Esophagus squamous epithelium (tissue), 5 donors: ENCODE data around the gene MYO5A. TPM values are rescaled to one million over a fixed set of nuclear protein-coding genes. Genes with fewer than 3 reads are reported as not detected.
A peak's percentile ranks its signal among the peaks of the same experiment; 100 is the strongest.

Experiments used
- DNase-seq: peaks from one replicate; lab custom pipeline; 2025; lab: John Stamatoyannopoulos, UW
- H3K27ac ChIP-seq, 4 donors: fragments of 200-600 bp; sonication (generic); one replicate each; pipeline ENCODE4 v1.5.1; 2016 to 2019; ENCODE audit warnings: mild to moderate bottlenecking in 1 of 4
- H3K27me3 ChIP-seq, 4 donors: fragments of 200-600 bp; sonication (generic); 1 replicate in 3 of 4; 2 replicates in 1 of 4; pipeline versions ENCODE4 v1.5.1 to v1.6.0; 2017 to 2021; ENCODE audit warnings: antibody characterized with exemption in 1 of 4
- H3K36me3 ChIP-seq, 3 donors: fragments of 200-600 bp; sonication (generic); one replicate each; pipeline ENCODE4 v1.5.1; 2016 to 2019
- H3K4me1 ChIP-seq, 3 donors: fragments of 200-600 bp; sonication (generic); one replicate each; pipeline ENCODE4 v1.5.1; 2017 to 2019
- H3K4me3 ChIP-seq, 4 donors: fragments of 200-600 bp; sonication (generic); 1 replicate in 3 of 4; 2 replicates in 1 of 4; pipeline ENCODE4 v1.5.1; 2016 to 2019; ENCODE audit warnings: mild to moderate bottlenecking in 2 of 4, moderate library complexity in 1 of 4
- H3K9me3 ChIP-seq, 3 donors: fragments of 200-600 bp; sonication (generic); one replicate each; pipeline ENCODE4 v1.5.1; 2016 to 2019
- POLR2A ChIP-seq, 4 donors: fragments of 450-650 bp; IDR thresholded peaks; one replicate each; pipeline ENCODE4 v1.6.1; 2017; ENCODE audit warnings: antibody characterized with exemption in 4 of 4, mild to moderate bottlenecking in 4 of 4, moderate library complexity in 3 of 4
- WGBS, 2 donors: methylation state at CpG; one replicate each; pipeline ENCODE4 v1.1.5; 2018; 5-methylcytosine and 5-hydroxymethylcytosine counted together
- intact Hi-C: fragments of 100-400 bp; cut with DNase I; formaldehyde crosslinking; loops from one replicate; pipeline ENCODE4 v1.15.0; 2022
- total RNA-seq, 4 donors: library from RNA; depleted of rRNA; stranded (reverse); fragments of >200 nt; gene quantifications; one replicate each; pipeline ENCODE4 v1.1.0, GENCODE V29; 2016
- TF ChIP-seq, protein P1 (sequence below), 6 experiments: fragments of 450-650 bp in 4 of 6; fragments of 200-600 bp in 2 of 6; sonication (generic) in 2 of 6; IDR thresholded peaks; one replicate each; pipeline ENCODE4 v1.5.1; 2016 to 2019; ENCODE audit warnings: antibody characterized with exemption in 6 of 6, mild to moderate bottlenecking in 4 of 6, moderate library complexity in 4 of 6
- donor health status: DM: yes; HTN: yes; CAD: no.

Gene MYO5A
- total RNA-seq, 4 donors from 2014 or later = 11.3 to 24.6 (median 22.3) TPM

DNA sequence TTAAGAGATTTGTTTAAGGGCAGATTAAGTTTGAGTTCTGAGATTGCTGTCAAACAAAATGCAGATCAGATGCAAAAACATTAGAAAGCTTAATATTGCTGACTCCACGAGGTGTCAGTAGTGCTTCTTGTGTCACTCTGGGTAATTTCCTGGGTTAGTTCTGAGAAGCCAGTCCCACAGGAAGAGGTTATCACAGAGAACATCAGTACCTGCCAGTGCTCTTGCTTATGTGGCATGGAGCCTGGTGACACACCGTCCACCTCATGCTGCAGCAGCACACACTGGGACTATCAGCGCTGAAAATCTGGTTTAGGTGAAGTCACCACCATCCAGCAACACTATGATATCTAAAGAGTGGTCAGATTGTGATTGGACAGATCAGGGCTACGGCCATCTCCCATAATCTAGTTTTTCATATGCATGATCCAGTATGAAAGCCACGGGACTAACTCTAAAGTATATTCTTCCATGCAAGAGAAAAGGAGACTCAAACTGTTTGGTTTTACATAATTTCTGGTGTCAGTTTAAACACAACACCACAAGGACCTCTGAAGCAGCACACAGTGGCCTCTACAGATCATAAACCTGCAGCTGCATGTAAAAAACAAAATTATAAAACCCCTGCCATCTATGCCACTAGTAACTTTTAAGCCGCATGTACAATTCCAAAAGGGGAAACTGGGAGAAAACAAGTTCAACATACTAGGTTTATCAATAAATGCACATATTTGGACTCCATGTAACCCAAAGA lies 197.0 kb downstream of the MYO5A start:
- 48 to 68% methylated on average over 6 of the region's 6 CpGs for WGBS, 2 donors
- H3K27me3 ChIP-seq = no peaks in the 10 kb centered on the region
- TF ChIP-seq, protein P1, sequence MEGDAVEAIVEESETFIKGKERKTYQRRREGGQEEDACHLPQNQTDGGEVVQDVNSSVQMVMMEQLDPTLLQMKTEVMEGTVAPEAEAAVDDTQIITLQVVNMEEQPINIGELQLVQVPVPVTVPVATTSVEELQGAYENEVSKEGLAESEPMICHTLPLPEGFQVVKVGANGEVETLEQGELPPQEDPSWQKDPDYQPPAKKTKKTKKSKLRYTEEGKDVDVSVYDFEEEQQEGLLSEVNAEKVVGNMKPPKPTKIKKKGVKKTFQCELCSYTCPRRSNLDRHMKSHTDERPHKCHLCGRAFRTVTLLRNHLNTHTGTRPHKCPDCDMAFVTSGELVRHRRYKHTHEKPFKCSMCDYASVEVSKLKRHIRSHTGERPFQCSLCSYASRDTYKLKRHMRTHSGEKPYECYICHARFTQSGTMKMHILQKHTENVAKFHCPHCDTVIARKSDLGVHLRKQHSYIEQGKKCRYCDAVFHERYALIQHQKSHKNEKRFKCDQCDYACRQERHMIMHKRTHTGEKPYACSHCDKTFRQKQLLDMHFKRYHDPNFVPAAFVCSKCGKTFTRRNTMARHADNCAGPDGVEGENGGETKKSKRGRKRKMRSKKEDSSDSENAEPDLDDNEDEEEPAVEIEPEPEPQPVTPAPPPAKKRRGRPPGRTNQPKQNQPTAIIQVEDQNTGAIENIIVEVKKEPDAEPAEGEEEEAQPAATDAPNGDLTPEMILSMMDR (IDR thresholded peaks at IDR 0.05) = peak in 3 of 6 experiments; percentile 19 to 53 (median 21)
- TF ChIP-seq POLR2A (IDR thresholded peaks at IDR 0.05) = no peak
- DNase-seq = no peak
- no peak overlapping the region for H3K27ac ChIP-seq
- H3K36me3 ChIP-seq = peaks cover 0 to 55% (median 0%) of the 10 kb centered on the region in 3 donors
- intact Hi-C loops = no loop called here
- H3K4me1 ChIP-seq = no peaks in the 10 kb centered on the region
- no peaks in the 10 kb centered on the region for H3K9me3 ChIP-seq
- no peak overlapping the region for H3K4me3 ChIP-seq

DNA sequence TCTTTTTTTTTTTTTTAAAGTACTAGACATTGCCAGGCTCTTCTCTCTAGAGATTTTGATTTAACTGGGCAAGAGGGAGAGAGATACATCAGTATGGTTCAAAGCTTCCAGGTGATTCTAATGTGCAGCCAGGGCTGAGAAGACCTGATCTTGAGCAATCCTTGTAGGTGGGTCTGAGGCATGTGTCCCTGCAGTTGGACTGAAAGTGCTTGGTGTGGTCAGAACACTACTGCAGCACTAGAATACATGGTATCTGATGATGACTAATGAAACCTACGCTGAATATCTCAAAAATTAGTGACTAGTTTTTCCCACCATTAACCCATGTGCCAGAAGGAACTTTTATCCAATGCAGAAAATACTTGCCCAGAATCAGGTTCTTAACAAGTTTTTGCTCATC lies 198.7 kb downstream of the MYO5A start:
- H3K36me3 ChIP-seq = peaks cover 0 to 63% (median 0%) of the 10 kb centered on the region in 3 donors
- H3K4me1 ChIP-seq = no peaks in the 10 kb centered on the region
- H3K27me3 ChIP-seq = no peaks in the 10 kb centered on the region
- H3K9me3 ChIP-seq = no peaks in the 10 kb centered on the region
- no peak overlapping the region for H3K27ac ChIP-seq
- no peak overlapping the region for H3K4me3 ChIP-seq
- intact Hi-C loops = loop anchor here (10.0 kb wide), 1 partner anchor 405 kb away; no protein-coding TSS in a partner anchor
- DNase-seq = no peak
- TF ChIP-seq, protein P1 (IDR thresholded peaks at IDR 0.05) = no peak
- no peak for TF ChIP-seq POLR2A (IDR thresholded peaks at IDR 0.05)
- WGBS, 2 donors = 76 to 100% methylated on average over 1 of the region's 1 CpG

DNA sequence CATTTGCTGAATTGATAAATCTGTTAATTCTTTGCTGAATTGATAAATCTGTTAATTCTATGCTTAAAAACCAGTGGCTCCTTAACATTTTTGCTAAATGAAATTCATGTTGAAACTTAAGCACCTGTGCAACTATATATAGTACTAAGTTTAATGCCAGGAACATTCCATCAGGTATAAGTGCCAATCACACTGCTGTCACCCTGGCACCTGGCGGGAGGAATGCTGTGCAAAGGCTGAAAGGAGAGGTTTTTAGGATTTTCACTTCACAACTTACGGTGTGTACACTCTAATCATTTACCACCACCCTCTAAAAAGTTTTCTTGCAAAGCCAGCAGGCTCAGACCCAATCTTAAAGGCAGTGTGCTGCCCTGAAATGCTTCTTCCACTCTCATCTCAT lies 199.5 kb downstream of the MYO5A start:
- DNase-seq = no peak
- no peaks in the 10 kb centered on the region for H3K9me3 ChIP-seq
- intact Hi-C loops = loop anchor here (10.0 kb wide), 1 partner anchor 406 kb away; no protein-coding TSS in a partner anchor
- 80 to 97% methylated on average over 2 of the region's 2 CpGs for WGBS, 2 donors
- peaks cover 0 to 55% (median 0%) of the 10 kb centered on the region in 3 donors for H3K36me3 ChIP-seq
- no peak overlapping the region for H3K4me3 ChIP-seq
- no peak overlapping the region for H3K27ac ChIP-seq
- H3K4me1 ChIP-seq = no peaks in the 10 kb centered on the region
- TF ChIP-seq, protein P1 (IDR thresholded peaks at IDR 0.05) = no peak
- TF ChIP-seq POLR2A (IDR thresholded peaks at IDR 0.05) = no peak
- H3K27me3 ChIP-seq = no peaks in the 10 kb centered on the region

DNA sequence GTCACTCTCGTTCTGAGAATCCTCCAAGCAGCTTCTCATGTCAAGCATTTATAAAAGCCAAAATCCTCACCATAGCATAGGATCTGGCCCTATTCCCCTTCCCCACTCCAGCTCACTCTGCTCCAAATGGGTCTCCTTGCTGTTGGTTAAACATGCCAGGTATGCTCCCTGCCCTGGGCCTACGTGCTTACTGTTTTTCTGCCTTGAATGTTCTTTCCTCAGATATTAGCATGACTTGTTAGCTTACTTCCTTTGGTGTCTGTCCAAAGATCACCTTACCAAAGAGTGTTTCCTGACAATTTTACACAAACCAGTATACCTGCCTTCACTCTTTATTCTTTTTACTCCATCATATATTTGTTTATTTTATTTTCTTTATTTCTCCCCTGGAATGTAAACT lies 200.0 kb downstream of the MYO5A start:
- DNase-seq = no peak
- H3K27ac ChIP-seq = no peak overlapping the region
- no peak overlapping the region for H3K4me3 ChIP-seq
- H3K27me3 ChIP-seq = no peaks in the 10 kb centered on the region
- H3K36me3 ChIP-seq = peaks cover 0 to 54% (median 0%) of the 10 kb centered on the region in 3 donors
- H3K4me1 ChIP-seq = no peaks in the 10 kb centered on the region
- intact Hi-C loops = loop anchor here (10.0 kb wide), 1 partner anchor 406 kb away; no protein-coding TSS in a partner anchor
- H3K9me3 ChIP-seq = no peaks in the 10 kb centered on the region
- WGBS, 2 donors = 90 to 91% methylated on average over 2 of the region's 2 CpGs
- no peak for TF ChIP-seq POLR2A (IDR thresholded peaks at IDR 0.05)
- TF ChIP-seq, protein P1 (IDR thresholded peaks at IDR 0.05) = no peak

DNA sequence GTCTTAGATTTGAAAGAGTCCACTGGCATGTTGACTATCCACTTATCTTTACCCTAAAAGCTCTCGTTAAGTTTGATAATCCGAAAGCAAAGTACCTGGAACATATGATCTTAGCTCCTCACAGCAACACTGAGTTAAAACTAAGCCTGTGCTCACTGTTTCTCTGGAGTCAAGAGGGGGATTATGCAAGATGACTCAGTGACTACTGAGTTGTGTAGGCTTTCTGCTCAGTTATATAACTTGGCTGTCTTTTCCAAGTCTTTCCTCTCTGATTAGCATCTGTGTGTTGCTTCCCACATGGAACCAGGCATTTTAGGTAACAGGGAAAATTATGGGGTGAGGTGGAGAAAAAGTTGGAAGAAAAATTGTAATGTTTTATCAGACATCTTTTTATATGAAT lies 201.9 kb downstream of the MYO5A start:
- intact Hi-C loops = loop anchor here (10.0 kb wide), 1 partner anchor 408 kb away; no protein-coding TSS in a partner anchor
- Histone ChIP-seq H3K27ac (no peak overlapping the region), H3K4me3 (no peak overlapping the region), H3K27me3 (no peaks in the 10 kb centered on the region), H3K4me1 (no peaks in the 10 kb centered on the region), H3K36me3 (peaks cover 0 to 66% (median 0%) of the 10 kb centered on the region in 3 donors), H3K9me3 (no peaks in the 10 kb centered on the region)
- TF ChIP-seq, protein P1 (IDR thresholded peaks at IDR 0.05) = no peak
- TF ChIP-seq POLR2A (IDR thresholded peaks at IDR 0.05) = no peak
- WGBS, 2 donors = 72 to 77% methylated on average over 2 of the region's 2 CpGs
- no peak for DNase-seq
